Measurements from ENCODE around the gene TMX1.

The TMX1 gene

GRCh38 chr14:51305751-51306150 lies 65.7 kb downstream of the TMX1 start:
- TF ChIP-seq, protein P1, sequence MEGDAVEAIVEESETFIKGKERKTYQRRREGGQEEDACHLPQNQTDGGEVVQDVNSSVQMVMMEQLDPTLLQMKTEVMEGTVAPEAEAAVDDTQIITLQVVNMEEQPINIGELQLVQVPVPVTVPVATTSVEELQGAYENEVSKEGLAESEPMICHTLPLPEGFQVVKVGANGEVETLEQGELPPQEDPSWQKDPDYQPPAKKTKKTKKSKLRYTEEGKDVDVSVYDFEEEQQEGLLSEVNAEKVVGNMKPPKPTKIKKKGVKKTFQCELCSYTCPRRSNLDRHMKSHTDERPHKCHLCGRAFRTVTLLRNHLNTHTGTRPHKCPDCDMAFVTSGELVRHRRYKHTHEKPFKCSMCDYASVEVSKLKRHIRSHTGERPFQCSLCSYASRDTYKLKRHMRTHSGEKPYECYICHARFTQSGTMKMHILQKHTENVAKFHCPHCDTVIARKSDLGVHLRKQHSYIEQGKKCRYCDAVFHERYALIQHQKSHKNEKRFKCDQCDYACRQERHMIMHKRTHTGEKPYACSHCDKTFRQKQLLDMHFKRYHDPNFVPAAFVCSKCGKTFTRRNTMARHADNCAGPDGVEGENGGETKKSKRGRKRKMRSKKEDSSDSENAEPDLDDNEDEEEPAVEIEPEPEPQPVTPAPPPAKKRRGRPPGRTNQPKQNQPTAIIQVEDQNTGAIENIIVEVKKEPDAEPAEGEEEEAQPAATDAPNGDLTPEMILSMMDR (IDR thresholded peaks at IDR 0.05) = no peak
